LHCN-M2 (cell line): ENCODE measurements around the gene FBXO40. TPM values are rescaled to one million over a fixed set of nuclear protein-coding genes. Genes with fewer than 3 reads are reported as not detected.

Experiments
- DNase-seq: peaks from one replicate; pipeline ENCODE4 v3.0.0-alpha.2; 2012; ENCODE audit warnings: low read depth
- total RNA-seq: library from RNA; depleted of rRNA; stranded (reverse); fragments of >200 nt; gene quantifications from 2 replicates; pipeline ENCODE4 v1.2.3, GENCODE V29; 2014

The FBXO40 gene
- total RNA-seq, 1 experiment from 2014 or later, result not detected

GRCh38 chr3:121621491-121621890, 28.3 kb downstream of the FBXO40 start:
- DNase-seq, result no peak

GRCh38 chr3:121624147-121624899, 31.1 kb downstream of the FBXO40 start:
- no peak for DNase-seq

GRCh38 chr3:121626495-121626894, 33.3 kb downstream of the FBXO40 start:
- DNase-seq, result no peak

- DNase-seq, result no peak
These were observed 34.0 kb downstream of the FBXO40 start for GRCh38 chr3:121627211-121627610.

- no peak for DNase-seq
These were observed 34.4 kb downstream of the FBXO40 start for GRCh38 chr3:121627622-121628021.

GRCh38 chr3:121629601-121630000, 36.4 kb downstream of the FBXO40 start:
- DNase-seq, result no peak

- no peak for DNase-seq
These were observed 37.2 kb downstream of the FBXO40 start for GRCh38 chr3:121630355-121630754.

GRCh38 chr3:121637922-121638321, 44.7 kb downstream of the FBXO40 start:
- DNase-seq, result no peak

GRCh38 chr3:121641127-121641526, 47.9 kb downstream of the FBXO40 start:
- no peak for DNase-seq

GRCh38 chr3:121642601-121643314, 49.6 kb downstream of the FBXO40 start:
- DNase-seq, result no peak

GRCh38 chr3:121645054-121645453, 51.9 kb downstream of the FBXO40 start:
- no peak for DNase-seq

- DNase-seq, result peak; percentile 37
These were observed 55.2 kb downstream of the FBXO40 start for GRCh38 chr3:121648219-121648958.

GRCh38 chr3:121649645-121650044, 56.5 kb downstream of the FBXO40 start:
- peak; percentile 20 for DNase-seq

GRCh38 chr3:121651684-121652083, 58.5 kb downstream of the FBXO40 start:
- peak; percentile 14 for DNase-seq

GRCh38 chr3:121654493-121655385, 61.6 kb downstream of the FBXO40 start:
- no peak for DNase-seq

GRCh38 chr3:121658716-121659435, 65.7 kb downstream of the FBXO40 start:
- no peak for DNase-seq

GRCh38 chr3:121659586-121659985, 66.4 kb downstream of the FBXO40 start:
- no peak for DNase-seq

GRCh38 chr3:121660356-121661171, 67.4 kb downstream of the FBXO40 start, which contains the start of gene HCLS1:
HCLS1 (minus strand) TSS chr3:121660903; CDS start chr3:121658347, 2,556 bp downstream.
- no peak for DNase-seq

- DNase-seq, result no peak
These were observed 68.2 kb downstream of the FBXO40 start for GRCh38 chr3:121661376-121661775.

- DNase-seq, result no peak
These were observed 69.6 kb downstream of the FBXO40 start for GRCh38 chr3:121662742-121663141.
